NCI-H524 treated with DMSO at 0.1 percent for 48 hours (cell line): Measurements from ENCODE around the gene SERPINA9.
"Not testable (repeated sequence)": the region's sequence is repeated elsewhere in the genome, so short reads cannot be mapped to it uniquely, and the experiment has no call there.

Experiments
- DNase-seq: peaks from one replicate; lab custom pipeline; 2025; lab: John Stamatoyannopoulos, UW

The SERPINA9 gene

DNA sequence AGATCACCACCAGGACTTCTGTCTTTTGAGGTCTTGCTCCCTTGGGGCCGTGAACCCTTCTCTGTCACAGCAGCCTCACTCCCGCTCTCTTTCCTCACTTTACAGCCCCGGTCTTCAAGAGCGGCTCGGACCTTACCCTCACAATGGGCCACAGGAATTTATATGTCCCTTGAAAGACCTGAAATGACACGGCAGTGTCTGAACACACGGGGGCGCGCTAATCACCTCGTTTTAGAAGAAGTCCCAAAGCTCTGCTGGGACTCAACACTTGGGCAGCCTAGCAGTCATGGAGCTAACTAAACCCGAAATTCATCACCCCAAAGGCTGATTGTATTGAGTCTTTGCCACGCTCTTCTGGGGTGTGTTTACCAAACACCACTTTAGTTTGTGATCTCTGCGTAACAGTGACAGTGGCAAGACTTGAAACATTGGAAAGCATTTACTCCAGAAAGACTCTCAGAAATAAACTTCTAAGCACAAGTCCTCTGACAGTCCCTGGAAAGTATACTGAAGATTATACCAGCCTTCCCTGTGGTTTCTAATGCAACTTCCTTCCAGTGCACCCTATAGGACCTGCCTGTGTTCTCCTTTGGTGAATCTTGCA lies 52.4 kb downstream of the SERPINA9 start:
- DNase-seq: peak; percentile 16

DNA sequence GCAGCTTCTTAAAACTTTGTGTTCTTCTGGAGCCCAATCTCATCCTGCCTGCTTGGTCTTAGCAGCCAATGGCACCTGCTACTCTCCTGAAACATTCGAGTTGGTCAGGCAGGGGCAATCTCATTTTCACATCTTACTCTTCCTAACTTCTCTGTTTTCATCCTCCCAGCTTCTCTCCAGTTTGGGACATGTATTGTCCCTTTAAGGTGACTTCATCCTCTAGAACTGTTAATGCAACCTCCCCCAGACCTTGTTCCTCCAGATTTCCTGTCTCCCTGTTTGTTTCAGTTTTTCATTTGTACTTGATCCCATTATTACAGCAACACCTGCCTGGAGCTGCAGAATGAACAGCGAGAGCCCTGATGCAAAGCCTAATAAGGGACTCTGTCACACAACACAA lies 54.7 kb downstream of the SERPINA9 start:
- no peak for DNase-seq

DNA sequence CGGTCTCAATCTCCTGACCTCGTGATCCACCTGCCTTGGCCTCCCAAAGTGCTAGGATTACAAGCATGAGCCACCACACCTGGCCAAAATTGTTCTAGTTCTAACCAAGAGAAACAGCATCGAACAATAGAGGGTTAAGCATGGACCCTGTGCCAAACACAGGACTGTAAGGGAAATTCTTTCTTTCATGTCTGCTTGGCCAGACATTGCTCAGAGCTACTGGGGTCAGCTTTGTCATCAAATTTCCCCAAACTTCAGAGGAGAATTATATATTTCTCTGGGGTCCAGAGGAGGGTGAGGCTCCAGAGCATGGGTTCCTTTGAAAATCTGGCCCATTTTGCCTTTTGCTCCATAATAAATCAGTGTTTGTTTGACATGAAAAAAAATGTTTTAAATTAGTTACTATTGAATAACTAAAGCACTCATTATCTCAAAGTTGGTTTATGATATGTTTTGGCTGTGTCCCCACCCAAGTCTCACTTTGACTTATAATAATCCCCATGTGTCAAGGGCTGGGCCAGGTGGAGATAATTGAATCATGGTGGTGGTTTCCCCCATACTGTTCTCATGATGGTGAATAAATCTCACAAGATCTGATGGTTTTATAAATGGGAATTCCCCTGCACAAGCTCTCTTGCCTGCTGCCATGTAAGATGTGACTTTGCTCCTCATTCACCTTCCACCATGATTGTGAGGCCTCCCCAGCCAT lies 58.3 kb downstream of the SERPINA9 start:
- DNase-seq: not testable (repeated sequence)
